Transverse colon (tissue), 4 donors: Measurements from ENCODE around the gene FBXL17. TPM values are rescaled to one million over a fixed set of nuclear protein-coding genes. Genes with fewer than 3 reads are reported as not detected.

Source experiments
- DNase-seq: peaks from one replicate; pipeline ENCODE4 v3.0.0-alpha.2; 2019
- H3K27ac ChIP-seq, 4 donors: fragments of 200-600 bp; sonication (generic); 2 replicates each; pipeline ENCODE4 v1.5.1; 2016 to 2018; ENCODE audit warnings: inconsistent platforms in 4 of 4
- H3K27me3 ChIP-seq: fragments of 200-600 bp; sonication (generic); 2 replicates; pipeline ENCODE4 v1.5.1; 2017; ENCODE audit warnings: inconsistent platforms
- H3K36me3 ChIP-seq, 4 donors: fragments of 200-600 bp; sonication (generic); 2 replicates each; pipeline ENCODE4 v1.5.1; 2017 to 2019; ENCODE audit warnings: inconsistent platforms in 4 of 4
- H3K4me1 ChIP-seq, 4 donors: fragments of 200-600 bp; sonication (generic); 2 replicates each; pipeline ENCODE4 v1.5.1; 2017 to 2020; ENCODE audit warnings: inconsistent platforms in 4 of 4
- H3K4me3 ChIP-seq, 4 donors: fragments of 200-600 bp; sonication (generic); 1 replicate in 1 of 4; 2 replicates in 3 of 4; pipeline versions ENCODE4 v1.5.1 to v1.6.1; 2017 to 2019; ENCODE audit warnings: inconsistent platforms in 4 of 4
- H3K9me3 ChIP-seq, 2 donors: fragments of 200-600 bp; sonication (generic); 2 replicates each; pipeline ENCODE4 v1.5.1; 2017 to 2019; ENCODE audit warnings: inconsistent platforms in 2 of 2
- EP300 ChIP-seq: sonication (generic); formaldehyde crosslinking; IDR thresholded peaks from one replicate; pipeline ENCODE4 v1.6.1; 2017; ENCODE audit warnings: antibody characterized with exemption, low read depth
- POLR2A ChIP-seq: fragments of 450-650 bp; IDR thresholded peaks from one replicate; pipeline ENCODE4 v1.6.1; 2016; ENCODE audit warnings: antibody characterized with exemption, mild to moderate bottlenecking, moderate library complexity
- POLR2AphosphoS5 ChIP-seq, 3 donors: sonication (generic); formaldehyde crosslinking; IDR thresholded peaks; one replicate each; pipeline ENCODE4 v1.6.1; 2016; ENCODE audit warnings: antibody characterized with exemption in 3 of 3
- WGBS, 2 donors: methylation state at CpG; one replicate each; pipeline ENCODE4 v1.1.5; 2018; ENCODE audit warnings: low coverage in 1 of 2; 5-methylcytosine and 5-hydroxymethylcytosine counted together
- in situ Hi-C, 4 donors: fragments of 200-750 bp; cut with MboI; loops; one replicate each; pipeline versions ENCODE4 v1.15.0 to v1.15.1; 2017; ENCODE audit warnings: low sequenced_read_pairs in 3 of 4, low pct_ligation_motif_present in 1 of 4, low pct_unique_long_range_greater_than_20kb in 1 of 4
- intact Hi-C: fragments of 100-400 bp; cut with DNase I; formaldehyde crosslinking; loops from one replicate; pipeline ENCODE4 v1.15.1; 2023; ENCODE audit warnings: low total_unique reads
- total RNA-seq, 4 donors: library from RNA; depleted of rRNA; stranded (reverse); fragments of >200 nt; gene quantifications; one replicate each; pipeline ENCODE4 v1.1.0, GENCODE V29; 2016
- TF ChIP-seq, protein P1 (sequence below), 5 experiments: fragments of 200-600 bp in 3 of 5; fragments of 450-650 bp in 2 of 5; sonication (generic) in 3 of 5; IDR thresholded peaks; 1 replicate in 2 of 5; 2 replicates in 3 of 5; pipeline ENCODE4 v1.5.1; 2016 to 2017; ENCODE audit warnings: antibody characterized with exemption in 5 of 5, inconsistent platforms in 3 of 5, mild to moderate bottlenecking in 2 of 5, moderate library complexity in 1 of 5

Gene FBXL17
- total RNA-seq, 4 donors from 2014 or later = 17.7 to 99.5 (median 24.6) TPM

DNA sequence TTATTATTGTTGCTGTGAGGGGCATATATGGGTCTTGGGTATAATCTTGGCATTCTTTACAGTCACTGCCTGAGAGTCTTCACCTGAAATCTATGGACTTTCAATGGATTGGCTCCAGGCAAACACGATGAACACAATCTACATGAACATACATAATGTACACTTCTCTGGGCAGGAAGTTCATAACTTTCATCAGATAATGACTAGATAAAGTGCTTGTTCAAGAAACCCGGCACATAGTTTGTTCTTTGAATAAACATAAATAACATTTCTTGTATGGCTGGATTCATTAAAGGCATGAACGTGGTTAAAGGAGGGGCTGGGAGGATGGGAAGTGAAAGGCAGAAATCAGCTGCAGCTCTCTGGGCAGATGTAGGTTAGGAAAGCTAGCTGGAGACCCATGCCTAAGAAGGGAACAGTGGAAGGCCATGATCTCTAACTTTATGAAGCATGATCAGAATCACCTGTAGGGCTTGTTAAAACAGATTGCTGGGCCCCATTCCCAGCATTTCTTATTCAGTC lies 404.3 kb downstream of the FBXL17 start:
- no peaks in the 10 kb centered on the region for H3K9me3 ChIP-seq
- DNase-seq = no peak
- H3K4me3 ChIP-seq = no peak overlapping the region
- TF ChIP-seq, protein P1, sequence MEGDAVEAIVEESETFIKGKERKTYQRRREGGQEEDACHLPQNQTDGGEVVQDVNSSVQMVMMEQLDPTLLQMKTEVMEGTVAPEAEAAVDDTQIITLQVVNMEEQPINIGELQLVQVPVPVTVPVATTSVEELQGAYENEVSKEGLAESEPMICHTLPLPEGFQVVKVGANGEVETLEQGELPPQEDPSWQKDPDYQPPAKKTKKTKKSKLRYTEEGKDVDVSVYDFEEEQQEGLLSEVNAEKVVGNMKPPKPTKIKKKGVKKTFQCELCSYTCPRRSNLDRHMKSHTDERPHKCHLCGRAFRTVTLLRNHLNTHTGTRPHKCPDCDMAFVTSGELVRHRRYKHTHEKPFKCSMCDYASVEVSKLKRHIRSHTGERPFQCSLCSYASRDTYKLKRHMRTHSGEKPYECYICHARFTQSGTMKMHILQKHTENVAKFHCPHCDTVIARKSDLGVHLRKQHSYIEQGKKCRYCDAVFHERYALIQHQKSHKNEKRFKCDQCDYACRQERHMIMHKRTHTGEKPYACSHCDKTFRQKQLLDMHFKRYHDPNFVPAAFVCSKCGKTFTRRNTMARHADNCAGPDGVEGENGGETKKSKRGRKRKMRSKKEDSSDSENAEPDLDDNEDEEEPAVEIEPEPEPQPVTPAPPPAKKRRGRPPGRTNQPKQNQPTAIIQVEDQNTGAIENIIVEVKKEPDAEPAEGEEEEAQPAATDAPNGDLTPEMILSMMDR (IDR thresholded peaks at IDR 0.05) = no peak
- TF ChIP-seq POLR2A (no peak), POLR2AphosphoS5 (IDR thresholded peaks at IDR 0.05) (no peak), EP300 (no peak)
- H3K4me1 ChIP-seq = no peaks in the 10 kb centered on the region
- in situ Hi-C loops (no loop called here), intact Hi-C loops (no loop called here)
- H3K27ac ChIP-seq = no peak overlapping the region
- WGBS, 2 donors = 71 to 74% methylated on average over 3 of the region's 3 CpGs
- no peaks in the 10 kb centered on the region for H3K36me3 ChIP-seq
- H3K27me3 ChIP-seq = no peaks in the 10 kb centered on the region

DNA sequence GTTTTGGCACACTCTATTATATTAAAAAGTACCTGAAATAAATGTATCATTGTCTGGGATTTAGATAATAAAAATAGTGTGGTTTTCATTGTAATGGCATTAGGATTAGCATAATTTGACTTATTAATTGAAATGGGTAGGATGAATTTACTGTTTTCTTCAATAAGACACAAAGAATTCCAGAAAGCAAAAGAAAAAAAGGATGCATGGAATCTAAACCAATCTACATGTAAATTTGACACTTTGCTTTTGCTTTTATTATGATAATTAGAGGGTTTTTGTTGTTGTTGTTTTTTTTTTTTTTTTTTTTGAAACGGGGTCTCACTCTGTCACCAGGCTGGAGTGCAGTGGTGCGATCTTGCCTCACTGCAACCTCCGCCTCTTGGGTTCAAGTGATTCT lies 406.3 kb downstream of the FBXL17 start:
- no peak for DNase-seq
- intact Hi-C loops (no loop called here), in situ Hi-C loops (no loop called here)
- H3K27me3 ChIP-seq = no peaks in the 10 kb centered on the region
- TF ChIP-seq, protein P1 (IDR thresholded peaks at IDR 0.05) = no peak
- no peak for TF ChIP-seq EP300
- H3K9me3 ChIP-seq = no peaks in the 10 kb centered on the region
- H3K27ac ChIP-seq = no peak overlapping the region
- no peak overlapping the region for H3K4me3 ChIP-seq
- no peaks in the 10 kb centered on the region for H3K36me3 ChIP-seq
- peaks cover 0 to 3% (median 0%) of the 10 kb centered on the region in 4 donors for H3K4me1 ChIP-seq
- WGBS, 2 donors = 85 to 89% methylated on average over 3 of the region's 3 CpGs

DNA sequence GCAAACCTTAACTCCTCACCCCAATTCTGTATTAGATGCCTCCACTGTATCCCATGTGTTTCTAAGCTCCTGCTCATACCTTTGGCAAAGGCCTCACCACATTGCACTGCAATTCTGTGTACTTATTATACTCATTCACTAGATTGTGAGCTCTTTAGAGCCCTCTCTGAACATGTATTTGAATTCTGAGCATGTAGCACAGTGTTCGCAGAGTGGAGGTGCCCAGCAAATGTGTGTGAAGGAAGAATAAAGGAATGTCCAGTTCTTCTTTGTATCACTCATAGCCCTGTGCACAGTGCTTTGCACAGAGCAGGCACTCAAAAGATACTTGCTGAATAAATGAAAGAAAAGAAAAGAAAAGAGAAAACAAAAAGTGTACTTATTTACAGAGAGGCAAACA lies 410.1 kb downstream of the FBXL17 start:
- 96 to 100% methylated on average over 1 of the region's 1 CpG for WGBS, 2 donors
- Histone ChIP-seq H3K27ac (no peak overlapping the region), H3K9me3 (no peaks in the 10 kb centered on the region), H3K4me3 (no peak overlapping the region), H3K4me1 (peaks cover 0 to 3% (median 0%) of the 10 kb centered on the region in 4 donors), H3K36me3 (no peaks in the 10 kb centered on the region), H3K27me3 (no peaks in the 10 kb centered on the region)
- in situ Hi-C loops (no loop called here), intact Hi-C loops (no loop called here)
- TF ChIP-seq POLR2A (no peak), EP300 (no peak)
- no peak for DNase-seq

DNA sequence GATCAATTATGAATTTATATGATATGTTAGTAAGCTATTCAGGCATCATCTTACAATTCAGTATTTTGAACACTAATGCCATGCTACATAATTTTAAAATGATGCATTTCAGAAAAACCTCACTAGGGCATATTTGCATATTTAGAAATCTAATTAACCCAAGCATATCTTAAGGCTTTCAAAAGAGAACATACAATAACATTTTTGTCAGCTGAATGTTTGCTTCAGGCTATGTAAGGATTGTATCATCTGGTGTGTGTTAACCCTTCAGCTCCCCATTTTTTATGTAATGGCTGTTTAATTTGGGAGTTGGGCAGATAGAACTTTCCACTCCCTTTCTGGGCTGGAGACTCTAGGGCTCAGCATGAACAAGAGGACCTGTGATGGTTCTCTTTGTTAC lies 412.1 kb downstream of the FBXL17 start:
- in situ Hi-C loops (no loop called here), intact Hi-C loops (no loop called here)
- TF ChIP-seq POLR2AphosphoS5 (IDR thresholded peaks at IDR 0.05) = no peak
- TF ChIP-seq, protein P1 (IDR thresholded peaks at IDR 0.05) = no peak
- TF ChIP-seq POLR2A = no peak
- no peak for TF ChIP-seq EP300

DNA sequence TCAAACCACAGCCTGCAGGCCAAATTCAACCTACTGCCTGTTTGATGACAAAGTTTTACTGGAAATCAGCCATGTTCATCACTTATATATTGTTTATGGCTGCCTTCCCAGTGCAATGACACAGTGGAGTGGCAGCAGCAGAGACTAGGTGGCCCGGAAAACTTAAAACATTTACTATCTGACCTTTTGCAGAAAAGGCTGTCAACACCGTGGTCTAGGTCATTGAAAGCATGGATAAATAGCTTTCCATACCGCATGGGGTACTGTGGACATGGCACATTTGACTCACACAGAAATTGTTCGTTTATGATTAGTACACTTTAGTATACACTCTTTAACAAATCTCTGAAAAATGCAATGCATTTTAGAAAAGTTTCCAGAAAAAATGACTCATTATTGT lies 412.9 kb downstream of the FBXL17 start:
- Histone ChIP-seq H3K4me3 (no peak overlapping the region), H3K27ac (no peak overlapping the region), H3K36me3 (no peaks in the 10 kb centered on the region), H3K4me1 (peaks cover 0 to 3% (median 0%) of the 10 kb centered on the region in 4 donors), H3K9me3 (no peaks in the 10 kb centered on the region), H3K27me3 (no peaks in the 10 kb centered on the region)
- intact Hi-C loops = no loop called here
- in situ Hi-C loops = no loop called here
- 75% methylated on average over 4 of the region's 4 CpGs; no CpG with 5 or more reads in 1 of the 2 donors for WGBS, 2 donors
- no peak for DNase-seq
- TF ChIP-seq POLR2AphosphoS5 (IDR thresholded peaks at IDR 0.05) (no peak), POLR2A (no peak), EP300 (no peak)
- TF ChIP-seq, protein P1 (IDR thresholded peaks at IDR 0.05) = no peak

More for the DNA sequence above, 412.1 kb downstream of the FBXL17 start:
- H3K4me3 ChIP-seq = no peak overlapping the region
- no peaks in the 10 kb centered on the region for H3K9me3 ChIP-seq
- H3K27me3 ChIP-seq = no peaks in the 10 kb centered on the region
- DNase-seq = no peak
- H3K4me1 ChIP-seq = peaks cover 0 to 3% (median 0%) of the 10 kb centered on the region in 4 donors
- H3K36me3 ChIP-seq = no peaks in the 10 kb centered on the region
- H3K27ac ChIP-seq = no peak overlapping the region
